ENCODE data around the gene NHLRC4.

GRCh38 chr16:546909-547770 is 19.7 kb upstream of the NHLRC4 start:
- TF ChIP-seq POLR2AphosphoS5 (IDR thresholded peaks at IDR 0.05; ENCODE audit: borderline replicate concordance, low read depth, low read length) (no peak), EZH2 (IDR thresholded peaks at IDR 0.05) (no peak)

All from SK-N-MC (cell line).